ENCODE data around the gene UIMC1. TPM values are rescaled to one million over a fixed set of nuclear protein-coding genes. Genes with fewer than 3 reads are reported as not detected.

The UIMC1 gene
- total and polyA plus RNA-seq, 2 of the 4 experiments (the other 2 are of a cell fraction), result 19.5 to 27.6 TPM

- no TSS peak for BruUV-seq (replicated peaks)
These were observed 7.8 kb downstream of the UIMC1 start for GRCh38 chr5:176998828-176999227.

More at GRCh38 chr5:176998828-176999227, 7.8 kb downstream of the UIMC1 start:
- peaks cover 21% of the 10 kb centered on the region for H3K9me1 ChIP-seq (ENCODE audit: insufficient read depth, low read length)
- peaks cover 2% of the 10 kb centered on the region; the same call in 1 of the 2 replicates for H3K9me3 ChIP-seq (ENCODE audit: control insufficient read depth, insufficient read depth, low read length)
- H2BK20ac ChIP-seq (ENCODE audit: low read depth, low read length), result no peak overlapping the region
- no peak overlapping the region for H3K27ac ChIP-seq (ENCODE audit: insufficient read depth, low read length)
- H4K8ac ChIP-seq (ENCODE audit: low read depth in 2 of 2, low read length in 2 of 2), result no peak overlapping the region
- no peak overlapping the region for H2AFZ ChIP-seq (replicated peaks; ENCODE audit: low read length, poor library complexity)
- ChIA-PET CTCF (no interaction called here), POLR2A (ENCODE audit: unreplicated experiment) (no interaction called here)
- no peak overlapping the region for H2AK5ac ChIP-seq (ENCODE audit: low read depth, low read length)
- no peak overlapping the region for H2AK9ac ChIP-seq (replicated peaks; ENCODE audit: low read depth, low read length, poor library complexity)
- no peak overlapping the region for H4K91ac ChIP-seq (ENCODE audit: insufficient read depth, low read depth, low read length)
- peaks cover 16 to 67% of the 10 kb centered on the region in 2 experiments for H3K79me1 ChIP-seq (ENCODE audit: low read depth in 1 of 2, low read length in 2 of 2)
- no peak overlapping the region for H2BK120ac ChIP-seq (ENCODE audit: low read depth, low read length)
- no peak overlapping the region for H3K23ac ChIP-seq (ENCODE audit: low read depth, low read length)
- no peak overlapping the region for H4K5ac ChIP-seq (ENCODE audit: low read depth, low read length)
- H3K18ac ChIP-seq (ENCODE audit: low read depth, low read length), result no peak overlapping the region
- DNase-seq (no peak), ATAC-seq (ENCODE audit: low read depth) (no peak)
- H2BK5ac ChIP-seq (ENCODE audit: low read depth, low read length, poor library complexity, severe bottlenecking), result no peak overlapping the region
- in situ Hi-C loops (cut with MboI; ENCODE audit: low sequenced_read_pairs) (no loop called here), dilution Hi-C loops (cut with HindIII; ENCODE audit: low sequenced_read_pairs, unreplicated experiment) (no loop called here), intact Hi-C loops (cut with micrococcal nuclease) (no loop called here)
- no peak overlapping the region for H3K9ac ChIP-seq (ENCODE audit: low read depth, low read length)
- TF ChIP-seq RCOR1 (IDR thresholded peaks at IDR 0.05; ENCODE audit: insufficient replicate concordance, low read length) (no peak), SMC3 (IDR thresholded peaks at IDR 0.05; ENCODE audit: low read depth, low read length) (no peak), NFE2L2 (IDR thresholded peaks at IDR 0.05; ENCODE audit: low read depth, low read length) (no peak), MAZ (IDR thresholded peaks at IDR 0.05; ENCODE audit: borderline replicate concordance, low read depth, low read length) (no peak), FOS (IDR thresholded peaks at IDR 0.05; ENCODE audit: low read depth, low read length) (no peak), ELK1 (IDR thresholded peaks at IDR 0.05; ENCODE audit: borderline replicate concordance, low read depth, low read length) (no peak), USF2 (IDR thresholded peaks at IDR 0.05; ENCODE audit: low read depth, low read length) (no peak), MXI1 (IDR thresholded peaks at IDR 0.05; ENCODE audit: borderline replicate concordance, low read depth, low read length) (no peak), CHD1 (IDR thresholded peaks at IDR 0.05; ENCODE audit: low read depth, low read length) (no peak), POLR2A (IDR thresholded peaks at IDR 0.05; ENCODE audit: low read depth, low read length) (no peak), CEBPB (IDR thresholded peaks at IDR 0.05; ENCODE audit: low read depth, low read length) (no peak), BHLHE40 (IDR thresholded peaks at IDR 0.05; ENCODE audit: low read depth, low read length) (no peak), MAFK (IDR thresholded peaks at IDR 0.05; ENCODE audit: low read depth, low read length) (no peak)
- no peak overlapping the region for H3K4ac ChIP-seq (ENCODE audit: low read depth, low read length)
- H2BK15ac ChIP-seq (ENCODE audit: low read depth, low read length), result no peak overlapping the region
- H3K36me3 ChIP-seq (ENCODE audit: control insufficient read depth, insufficient read depth, low read length), result no peaks in the 10 kb centered on the region
- no peak overlapping the region for H3K4me3 ChIP-seq (ENCODE audit: insufficient read depth, low read depth, low read length)
- WGBS, 2 experiments (ENCODE audit: extremely low coverage in 2 of 2, insufficient read length in 1 of 2), result no CpG with 5 or more reads among the region's 5 CpGs
- H4K20me1 ChIP-seq (ENCODE audit: insufficient read depth, low read length), result peaks cover 76% of the 10 kb centered on the region
- H3K14ac ChIP-seq (replicated peaks; ENCODE audit: low read depth, low read length), result no peak overlapping the region
- peaks cover 12% of the 10 kb centered on the region for H3K4me1 ChIP-seq (ENCODE audit: control insufficient read depth, insufficient read depth, low read length)
- no peak overlapping the region for H3K4me2 ChIP-seq (ENCODE audit: low read depth, low read length)
- H3K56ac ChIP-seq (ENCODE audit: extremely low read depth, insufficient read depth, low read length), result no peak overlapping the region
- no peaks in the 10 kb centered on the region for H3K27me3 ChIP-seq (ENCODE audit: control insufficient read depth, insufficient read depth, low read length)

All from IMR-90 (cell line).